SJSA1 (cell line): Measurements from ENCODE around the gene UBXN4. TPM values are rescaled to one million over a fixed set of nuclear protein-coding genes. Genes with fewer than 3 reads are reported as not detected.
"Not testable (repeated sequence)": the region's sequence is repeated elsewhere in the genome, so short reads cannot be mapped to it uniquely, and the experiment has no call there.

Source experiments
- DNase-seq, 2 experiments: peaks; one replicate each; pipeline ENCODE4 v3.0.0-alpha.2; 2015 to 2020; ENCODE audit warnings: low spot score in 2 of 2, low read depth in 1 of 2
- H3K27ac ChIP-seq: fragments of 250-450 bp; sonication (Bioruptor Pico); 2 replicates; pipeline ENCODE4 v1.5.1; 2020; ENCODE audit warnings: mild to moderate bottlenecking, moderate library complexity
- H3K27me3 ChIP-seq: fragments of 250-450 bp; sonication (Bioruptor Pico); replicated peaks from 2 replicates; pipeline ENCODE4 v1.5.1; 2020; ENCODE audit warnings: mild to moderate bottlenecking, moderate library complexity
- H3K36me3 ChIP-seq: fragments of 250-450 bp; sonication (Bioruptor Pico); 2 replicates; pipeline ENCODE4 v1.5.1; 2020; ENCODE audit warnings: mild to moderate bottlenecking
- H3K4me1 ChIP-seq: fragments of 250-450 bp; sonication (Bioruptor Pico); replicated peaks from 2 replicates; pipeline ENCODE4 v1.6.1; 2021; ENCODE audit warnings: mild to moderate bottlenecking
- H3K4me3 ChIP-seq: fragments of 250-450 bp; sonication (Bioruptor Pico); 2 replicates; pipeline ENCODE4 v1.5.1; 2020; ENCODE audit warnings: mild to moderate bottlenecking
- H3K9me3 ChIP-seq: fragments of 250-450 bp; sonication (Bioruptor Pico); replicated peaks from 2 replicates; pipeline ENCODE4 v1.5.1; 2020; ENCODE audit warnings: mild to moderate bottlenecking
- total RNA-seq: library from RNA; depleted of rRNA; stranded (reverse); fragments of >200 nt; shearing (Covaris generic); gene quantifications from 2 replicates; pipeline ENCODE4 v1.2.3, GENCODE V29; 2014

The UBXN4 gene
- total RNA-seq, 1 experiment from 2014 or later, result 76.5 TPM

DNA sequence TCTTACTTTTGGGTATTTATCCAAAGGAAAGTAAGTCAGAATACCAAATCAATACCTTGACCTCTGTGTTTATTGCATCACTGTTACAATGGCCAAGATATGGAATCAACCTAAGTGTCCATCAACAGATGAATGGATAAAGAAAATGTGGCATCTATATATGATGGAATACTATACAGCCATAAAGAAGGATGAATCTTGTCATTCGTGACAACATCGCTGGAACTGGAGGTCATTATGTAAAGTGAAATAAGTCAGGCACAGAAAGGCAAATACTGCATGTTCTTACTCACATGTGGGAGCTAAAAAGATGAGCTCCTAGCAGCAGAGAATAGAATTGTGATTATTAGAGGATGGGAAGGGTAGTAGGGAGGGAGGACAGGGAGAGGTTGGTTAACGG lies 60.7 kb downstream of the UBXN4 start:
- H3K36me3 ChIP-seq, result no peaks in the 10 kb centered on the region
- no peaks in the 10 kb centered on the region for H3K4me1 ChIP-seq
- H3K27me3 ChIP-seq, result no peaks in the 10 kb centered on the region
- DNase-seq, result no peak
- H3K4me3 ChIP-seq, result no peak overlapping the region
- H3K27ac ChIP-seq, result no peak overlapping the region
- peaks cover 15% of the 10 kb centered on the region; the same call in 1 of the 2 replicates for H3K9me3 ChIP-seq

DNA sequence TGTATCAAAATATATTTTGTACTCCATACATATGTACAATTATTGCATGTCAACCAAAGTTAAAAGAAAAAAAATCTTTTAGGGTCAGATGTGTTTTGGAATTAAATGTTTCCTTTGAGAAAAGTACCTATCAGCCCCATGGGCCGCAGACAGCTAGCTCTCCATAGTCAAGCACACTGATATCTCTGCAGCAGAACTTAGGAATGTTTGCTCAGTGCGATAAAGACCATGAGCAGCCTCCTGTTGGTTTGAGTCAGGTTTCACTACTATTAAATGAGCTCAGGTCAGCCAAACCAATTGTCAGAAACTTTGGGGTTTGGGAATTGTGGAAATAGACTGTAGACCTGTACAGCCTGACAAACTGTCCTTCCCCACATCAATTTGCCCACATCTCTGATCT lies 61.6 kb downstream of the UBXN4 start:
- no peak for DNase-seq
- H3K4me1 ChIP-seq, result no peaks in the 10 kb centered on the region

DNA sequence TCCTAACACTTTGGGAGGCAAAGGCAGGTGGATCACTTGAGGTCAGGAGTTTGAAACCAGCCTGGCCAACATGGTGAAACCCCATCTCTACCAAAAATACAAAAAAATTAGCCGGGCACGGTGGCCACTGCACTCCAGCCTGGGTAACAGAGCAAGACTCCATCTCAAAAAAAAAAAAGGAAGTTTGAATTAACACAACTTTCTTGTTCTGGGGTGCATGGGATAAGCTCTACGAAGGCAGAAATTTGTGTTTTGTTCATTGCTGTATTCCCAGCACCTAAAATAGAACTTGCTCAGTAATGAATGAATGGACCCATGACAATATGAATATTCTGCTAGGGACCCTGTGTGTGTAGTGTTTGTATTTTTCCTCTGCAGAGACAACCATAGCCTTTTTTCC lies 66.2 kb downstream of the UBXN4 start:
- not testable (repeated sequence) for H3K27me3 ChIP-seq, H3K36me3 ChIP-seq, H3K9me3 ChIP-seq, H3K4me3 ChIP-seq, DNase-seq, H3K27ac ChIP-seq, H3K4me1 ChIP-seq

More for the DNA sequence above, 61.6 kb downstream of the UBXN4 start:
- Histone ChIP-seq H3K27me3 (no peaks in the 10 kb centered on the region), H3K4me3 (no peak overlapping the region), H3K36me3 (no peaks in the 10 kb centered on the region), H3K27ac (no peak overlapping the region), H3K9me3 (peaks cover 15% of the 10 kb centered on the region; the same call in 1 of the 2 replicates)

DNA sequence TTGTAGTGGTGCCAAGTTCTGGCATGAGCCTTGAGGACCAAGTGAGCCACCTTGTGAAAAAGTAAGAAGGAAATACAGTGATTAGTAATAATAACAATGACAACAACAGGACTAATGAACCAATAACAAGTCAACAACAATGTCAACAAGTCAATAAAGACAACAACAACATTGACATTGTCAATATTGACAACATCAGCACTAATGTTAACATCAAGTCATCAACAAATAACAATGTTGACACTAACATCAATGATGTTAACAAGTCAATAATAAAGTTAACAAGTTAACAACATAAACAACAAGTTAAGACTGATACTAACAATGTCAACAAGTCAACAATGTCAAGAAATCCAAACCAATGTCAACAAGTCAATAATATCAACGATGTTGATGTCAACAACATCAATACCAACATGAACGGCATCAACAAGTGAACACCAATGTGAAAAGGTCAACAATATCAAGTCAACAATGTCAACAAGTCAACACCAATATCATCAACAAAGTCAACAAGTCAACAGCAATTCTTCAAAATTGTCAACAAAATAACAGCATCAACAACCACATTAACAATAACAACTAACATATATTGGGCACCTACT lies 71.4 kb downstream of the UBXN4 start:
- Histone ChIP-seq H3K9me3 (peaks cover 2% of the 10 kb centered on the region; the same call in 1 of the 2 replicates), H3K4me3 (no peak overlapping the region), H3K27ac (no peak overlapping the region), H3K4me1 (peaks cover 4% of the 10 kb centered on the region), H3K27me3 (no peaks in the 10 kb centered on the region), H3K36me3 (no peaks in the 10 kb centered on the region)
- DNase-seq, result no peak

DNA sequence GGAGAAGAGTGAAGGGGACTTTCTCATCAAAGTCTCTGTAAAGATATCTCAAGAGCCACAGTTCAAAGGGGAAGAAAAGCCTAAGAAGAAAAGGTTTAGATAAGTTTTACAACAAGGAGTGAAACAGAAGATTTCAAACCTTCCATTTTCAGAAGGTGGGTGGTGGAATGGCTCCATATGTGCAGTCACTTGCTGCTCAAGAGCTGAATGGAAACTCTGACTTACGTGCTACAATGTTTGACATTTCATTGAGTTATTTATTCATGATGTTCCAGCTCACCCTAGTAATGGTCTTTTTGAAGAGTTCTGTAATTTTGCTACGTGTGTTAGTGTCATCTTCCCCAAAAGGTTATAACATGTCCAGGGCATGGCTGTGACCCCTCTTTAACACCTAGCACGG lies 73.6 kb downstream of the UBXN4 start:
- Histone ChIP-seq H3K4me1 (peaks cover 15% of the 10 kb centered on the region), H3K9me3 (0 out of 2 replicates have a peak, but pooled peaks cover 2% of the 10 kb centered on the region), H3K4me3 (no peak overlapping the region), H3K27ac (no peak overlapping the region), H3K27me3 (no peaks in the 10 kb centered on the region), H3K36me3 (no peaks in the 10 kb centered on the region)
- DNase-seq, result no peak

DNA sequence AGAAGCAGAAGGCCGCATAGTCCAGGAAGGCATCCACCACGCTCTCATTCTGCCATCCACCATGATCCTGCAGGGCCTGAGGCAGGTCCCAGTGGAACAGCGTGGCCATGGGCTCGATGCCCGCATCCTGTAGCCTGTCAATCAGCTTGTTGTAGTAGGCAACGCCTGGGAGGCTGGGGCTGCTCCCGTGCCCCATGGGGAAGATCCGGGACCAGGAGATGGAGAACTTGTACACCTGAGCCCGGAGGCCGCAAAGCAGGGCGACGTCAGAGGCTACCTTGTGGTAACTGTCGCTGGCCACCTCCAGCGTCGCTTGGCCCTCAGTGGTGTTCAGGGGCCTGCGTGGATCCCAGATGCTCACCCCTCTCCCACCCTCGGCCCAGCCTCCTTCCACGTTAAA lies 75.8 kb downstream of the UBXN4 start:
- H3K27me3 ChIP-seq, result no peaks in the 10 kb centered on the region
- DNase-seq, result no peak
- H3K36me3 ChIP-seq, result no peaks in the 10 kb centered on the region
- no peak overlapping the region for H3K4me3 ChIP-seq
- H3K4me1 ChIP-seq, result peaks cover 17% of the 10 kb centered on the region
- H3K27ac ChIP-seq, result no peak overlapping the region
- H3K9me3 ChIP-seq, result peaks cover 2% of the 10 kb centered on the region; the same call in 1 of the 2 replicates

DNA sequence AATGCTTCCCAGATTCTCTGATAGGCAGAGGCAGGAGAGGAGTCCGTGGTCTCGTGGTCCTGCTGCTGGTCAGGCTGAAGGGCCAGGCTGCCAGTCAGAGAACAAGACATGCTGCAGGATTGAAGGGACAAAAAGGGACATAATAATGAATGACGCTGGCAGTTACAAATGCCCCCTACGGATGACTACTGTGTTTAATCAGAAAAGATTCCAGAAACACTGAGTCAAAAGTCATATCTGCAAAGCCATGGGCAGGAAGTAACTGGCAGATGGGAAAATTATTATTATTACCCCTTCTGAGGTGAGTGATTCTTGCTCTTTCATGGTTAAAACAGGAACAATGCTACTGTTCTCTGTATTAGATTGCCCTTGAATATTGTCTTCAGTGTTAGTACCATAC lies 76.3 kb downstream of the UBXN4 start:
- H3K27ac ChIP-seq, result no peak overlapping the region
- no peaks in the 10 kb centered on the region for H3K27me3 ChIP-seq
- no peaks in the 10 kb centered on the region for H3K36me3 ChIP-seq
- peaks cover 2% of the 10 kb centered on the region; the same call in 1 of the 2 replicates for H3K9me3 ChIP-seq
- no peak for DNase-seq
- no peak overlapping the region for H3K4me3 ChIP-seq
- H3K4me1 ChIP-seq, result peaks cover 17% of the 10 kb centered on the region

DNA sequence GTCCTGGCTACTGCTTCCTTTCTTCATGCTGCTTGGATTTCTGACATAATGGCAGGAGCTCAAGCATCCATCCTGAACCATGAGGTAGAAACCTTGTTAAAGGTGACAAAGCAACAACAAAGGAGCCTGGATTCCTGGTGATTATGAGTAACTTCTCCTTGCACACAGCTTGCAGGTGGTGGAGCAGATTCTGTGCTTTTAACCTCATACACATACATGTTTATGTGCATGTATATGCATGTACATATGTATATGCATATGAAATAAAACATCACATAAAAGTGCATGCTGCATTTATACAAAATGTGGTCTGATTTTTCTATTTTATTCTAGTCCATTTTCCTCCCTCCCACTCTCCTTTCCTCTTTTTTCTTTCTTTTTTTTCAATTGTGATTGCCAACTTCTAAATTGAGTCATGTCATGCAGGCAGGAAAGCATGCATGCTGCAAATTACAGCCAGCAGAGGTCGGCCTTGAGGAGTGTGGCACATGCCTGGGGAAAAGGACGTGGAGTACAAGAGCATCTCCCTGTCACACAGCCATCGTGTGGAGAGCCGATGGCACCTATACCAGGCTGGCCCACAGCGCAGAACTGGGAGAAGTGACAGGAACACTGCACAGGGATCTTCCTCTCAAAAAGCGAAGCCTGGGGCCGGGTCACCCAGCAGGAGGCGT lies 77.4 kb downstream of the UBXN4 start:
- Histone ChIP-seq H3K4me3 (no peak overlapping the region), H3K27ac (no peak overlapping the region), H3K27me3 (no peaks in the 10 kb centered on the region), H3K9me3 (peaks cover 2% of the 10 kb centered on the region; the same call in 1 of the 2 replicates), H3K36me3 (no peaks in the 10 kb centered on the region), H3K4me1 (peaks cover 17% of the 10 kb centered on the region)
- DNase-seq, result peak in 1 of 2 experiments; percentile 53

DNA sequence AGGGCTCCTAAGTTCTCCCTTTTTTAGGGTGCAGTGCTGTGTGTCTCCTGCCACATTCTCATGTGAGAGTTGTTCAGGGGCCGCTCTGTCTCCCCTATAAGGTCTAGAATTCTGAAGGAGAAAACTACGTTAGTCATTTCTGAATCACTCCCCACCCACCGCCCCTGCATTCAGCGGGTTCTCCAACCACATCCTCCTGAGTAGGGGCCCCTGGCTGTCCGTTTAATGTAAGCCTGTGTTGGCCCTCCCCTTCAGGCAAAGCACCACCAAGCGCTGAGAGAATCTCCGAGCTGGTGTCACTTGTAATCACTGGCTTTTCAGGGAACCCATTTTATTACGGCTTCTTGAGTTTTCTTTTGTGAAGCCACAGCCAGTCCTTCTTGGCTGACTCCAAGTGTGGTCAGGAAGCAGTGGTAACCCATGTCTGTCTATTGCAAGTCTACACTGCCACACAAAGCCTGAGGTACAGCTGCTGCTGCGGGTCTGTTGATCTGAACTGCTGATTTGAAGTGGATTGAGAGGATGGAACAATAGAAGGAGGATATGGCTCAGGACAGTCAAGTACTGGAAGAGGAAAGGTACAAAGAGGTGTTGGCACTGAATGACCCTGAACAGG lies 78.5 kb downstream of the UBXN4 start:
- no peak overlapping the region for H3K27ac ChIP-seq

DNA sequence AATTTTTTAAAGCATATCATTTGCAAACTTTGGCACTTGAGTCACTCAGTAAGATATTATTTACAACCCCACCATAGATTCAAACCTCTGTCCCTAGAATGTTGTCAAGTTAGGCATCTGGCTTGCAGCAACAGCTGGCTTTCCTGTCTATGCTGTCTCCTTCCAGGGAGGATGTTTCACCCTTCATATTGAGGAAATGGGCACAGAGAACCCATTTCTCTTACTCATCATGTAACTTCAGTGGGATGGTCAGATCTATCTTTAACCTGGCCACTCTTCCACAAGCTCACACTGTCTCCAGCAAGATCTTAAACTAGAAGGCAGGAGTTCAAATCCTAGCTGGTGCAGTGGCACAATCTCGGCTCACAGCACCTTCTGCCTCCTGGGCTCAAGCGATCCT lies 79.5 kb downstream of the UBXN4 start:
- Histone ChIP-seq H3K27me3 (no peaks in the 10 kb centered on the region), H3K27ac (no peak overlapping the region), H3K4me3 (no peak overlapping the region), H3K9me3 (no peaks in the 10 kb centered on the region; the same call in 1 of the 2 replicates), H3K36me3 (no peaks in the 10 kb centered on the region), H3K4me1 (peaks cover 17% of the 10 kb centered on the region)
- no peak for DNase-seq

More for the DNA sequence above, 78.5 kb downstream of the UBXN4 start:
- H3K4me3 ChIP-seq, result no peak overlapping the region
- peaks cover 17% of the 10 kb centered on the region for H3K4me1 ChIP-seq
- H3K27me3 ChIP-seq, result no peaks in the 10 kb centered on the region
- H3K36me3 ChIP-seq, result no peaks in the 10 kb centered on the region
- DNase-seq, result peak; percentile 31 to 56
- H3K9me3 ChIP-seq, result peaks cover under 1% of the 10 kb centered on the region; the same call in 1 of the 2 replicates

DNA sequence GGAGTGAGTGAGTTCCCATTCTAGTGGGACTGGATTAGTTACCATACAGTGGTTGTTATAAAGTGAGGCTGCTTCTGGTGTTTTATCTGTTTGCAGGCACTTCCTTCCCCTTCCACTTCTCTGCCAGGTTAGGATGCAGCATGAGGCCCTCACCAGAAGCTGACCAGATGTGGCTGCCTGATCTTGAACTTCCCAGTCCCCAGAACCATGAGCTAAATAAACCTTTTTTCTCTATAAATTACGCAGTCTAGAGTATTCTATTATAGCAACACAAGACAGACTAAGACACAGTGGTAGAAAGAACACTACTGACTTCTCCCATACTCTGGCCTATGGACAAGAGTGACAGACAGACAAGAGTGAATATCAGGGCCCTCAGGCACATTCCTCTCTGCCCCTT lies 81.2 kb downstream of the UBXN4 start:
- Histone ChIP-seq H3K4me1 (peaks cover 14% of the 10 kb centered on the region), H3K36me3 (no peaks in the 10 kb centered on the region), H3K9me3 (no peaks in the 10 kb centered on the region; the same call in 1 of the 2 replicates), H3K27ac (no peak overlapping the region), H3K4me3 (no peak overlapping the region), H3K27me3 (no peaks in the 10 kb centered on the region)
- DNase-seq, result no peak

DNA sequence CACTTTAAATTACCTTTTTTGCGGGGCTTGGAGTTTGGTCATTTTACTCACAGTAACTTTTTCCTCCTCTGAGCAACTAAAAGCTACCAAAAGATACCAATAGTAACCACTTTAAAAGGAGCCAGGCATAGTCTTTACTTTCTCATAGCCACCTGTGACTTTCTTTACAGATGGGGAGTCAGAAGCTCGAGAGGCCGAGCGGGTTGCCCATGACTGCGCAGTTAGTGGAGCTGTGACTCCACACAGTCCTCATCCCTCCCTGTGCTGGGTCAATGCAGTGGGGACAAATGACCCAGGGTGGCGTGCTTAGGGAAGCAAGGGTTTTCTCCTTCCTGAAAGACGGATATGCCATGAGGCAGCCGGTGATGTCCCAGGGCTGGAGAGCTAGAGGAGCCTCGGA lies 83.5 kb downstream of the UBXN4 start:
- peaks cover 3% of the 10 kb centered on the region for H3K4me1 ChIP-seq
- H3K27ac ChIP-seq, result no peak overlapping the region
- no peaks in the 10 kb centered on the region for H3K27me3 ChIP-seq
- no peak for DNase-seq
- H3K9me3 ChIP-seq, result no peaks in the 10 kb centered on the region; the same call in 1 of the 2 replicates
- no peak overlapping the region for H3K4me3 ChIP-seq
- no peaks in the 10 kb centered on the region for H3K36me3 ChIP-seq

DNA sequence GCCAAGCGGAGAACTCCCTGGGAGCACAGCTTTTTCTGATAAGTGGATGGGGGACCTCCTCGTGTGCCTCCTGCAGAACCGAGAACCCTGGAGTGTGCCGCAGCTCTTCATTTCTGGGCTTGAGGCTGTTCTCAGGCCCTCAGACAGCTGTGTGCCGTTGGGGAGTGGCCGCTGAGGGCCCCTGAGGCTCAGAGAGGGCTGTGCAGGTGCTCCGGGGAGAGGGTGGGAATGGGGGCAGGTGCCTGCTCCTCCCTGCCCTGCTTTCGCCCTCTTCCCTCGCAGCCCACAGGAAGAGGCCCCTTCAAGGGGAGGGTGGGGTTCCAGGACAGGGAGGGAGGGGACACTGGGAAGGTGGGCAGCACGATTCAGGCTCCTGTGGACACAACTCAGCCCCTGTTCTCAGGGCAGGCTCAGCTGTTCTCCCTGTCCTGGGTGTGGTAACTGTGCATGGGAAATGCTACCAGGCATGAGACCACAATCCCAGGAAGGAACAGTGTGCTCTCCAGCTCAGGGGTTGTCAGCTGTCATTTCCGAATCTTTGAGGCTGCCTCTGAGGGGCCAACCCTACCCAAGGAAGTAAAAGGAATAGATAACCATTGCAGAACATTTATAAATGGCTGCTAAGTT lies 84.0 kb downstream of the UBXN4 start:
- H3K4me1 ChIP-seq, result no peaks in the 10 kb centered on the region
- no peak overlapping the region for H3K27ac ChIP-seq
- DNase-seq, result no peak
- H3K27me3 ChIP-seq, result no peaks in the 10 kb centered on the region
- H3K4me3 ChIP-seq, result no peak overlapping the region
- H3K36me3 ChIP-seq, result no peaks in the 10 kb centered on the region
- H3K9me3 ChIP-seq, result no peaks in the 10 kb centered on the region; the same call in 1 of the 2 replicates

DNA sequence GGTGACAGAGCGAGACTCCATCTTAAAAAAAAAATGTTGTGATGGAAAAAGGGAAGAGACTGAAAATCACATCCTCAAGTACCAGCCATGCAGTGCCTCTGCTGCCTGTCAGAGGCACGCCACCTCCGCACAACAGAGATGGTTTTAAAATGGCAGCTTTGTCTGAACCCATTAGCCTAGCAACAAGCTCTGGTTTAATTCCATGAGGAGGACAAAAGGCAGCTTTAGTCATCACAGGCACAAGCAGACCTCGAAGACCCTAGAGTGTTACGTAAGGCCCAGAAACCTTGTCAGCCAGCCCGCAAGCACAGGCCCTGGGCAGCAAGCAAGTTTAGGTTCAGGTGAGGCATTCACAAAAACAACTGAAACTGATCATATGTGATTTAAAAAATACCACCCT lies 84.9 kb downstream of the UBXN4 start:
- DNase-seq, result no peak
- Histone ChIP-seq H3K4me1 (no peaks in the 10 kb centered on the region), H3K36me3 (no peaks in the 10 kb centered on the region), H3K27me3 (no peaks in the 10 kb centered on the region), H3K4me3 (no peak overlapping the region), H3K27ac (no peak overlapping the region), H3K9me3 (no peaks in the 10 kb centered on the region; the same call in 1 of the 2 replicates)
